OCI-LY1 (cell line): Measurements from ENCODE around the gene KIAA1755.

ENCODE experiments used
- H2AFZ ChIP-seq: fragments of 200-600 bp; sonication (generic), shearing (Covaris generic); 2 replicates; pipeline ENCODE4 v1.6.0; 2014; ENCODE audit warnings: antibody characterized with exemption, mild to moderate bottlenecking, low read length
- H3F3A ChIP-seq: fragments of 200-600 bp; sonication (generic), shearing (Covaris generic); 2 replicates; pipeline ENCODE4 v1.6.0; 2014; ENCODE audit warnings: mild to moderate bottlenecking, antibody characterized with exemption, low read length, moderate library complexity; ENCODE audit not compliant: insufficient read depth
- H3K27ac ChIP-seq: fragments of 200-600 bp; sonication (generic); 2 replicates; pipeline ENCODE4 v1.5.1; 2014; ENCODE audit warnings: low read length, mixed run types, mild to moderate bottlenecking, low read depth; ENCODE audit not compliant: poor library complexity, severe bottlenecking
- H3K27me3 ChIP-seq: fragments of 200-600 bp; sonication (generic); 2 replicates; pipeline ENCODE4 v1.6.0; 2014; ENCODE audit warnings: antibody characterized with exemption, mild to moderate bottlenecking, low read length, moderate library complexity; ENCODE audit not compliant: insufficient read depth
- H3K36me3 ChIP-seq: fragments of 200-600 bp; sonication (generic); 2 replicates; pipeline ENCODE4 v1.6.1; 2014; ENCODE audit warnings: mild to moderate bottlenecking, antibody characterized with exemption, low read length, moderate library complexity, mixed read lengths; ENCODE audit not compliant: insufficient read depth
- H3K4me1 ChIP-seq: fragments of 200-600 bp; sonication (generic); 2 replicates; pipeline ENCODE4 v1.5.1; 2014; ENCODE audit warnings: mild to moderate bottlenecking, low read length, moderate library complexity; ENCODE audit not compliant: insufficient read depth, severe bottlenecking
- H3K4me2 ChIP-seq: fragments of 200-600 bp; sonication (generic), shearing (Covaris generic); 2 replicates; pipeline ENCODE4 v1.6.1; 2014; ENCODE audit warnings: low read length
- H3K4me3 ChIP-seq: fragments of 200-600 bp; sonication (generic); 2 replicates; pipeline ENCODE4 v1.5.1; 2014; ENCODE audit warnings: low read length, low read depth, mild to moderate bottlenecking, mixed read lengths; ENCODE audit not compliant: poor library complexity, severe bottlenecking
- H3K79me2 ChIP-seq: fragments of 200-600 bp; shearing (Covaris generic); 2 replicates; pipeline ENCODE4 v1.6.1; 2016; ENCODE audit warnings: mixed run types, low read length, mixed read lengths; ENCODE audit not compliant: insufficient read depth
- H3K9ac ChIP-seq: fragments of 200-600 bp; sonication (generic), shearing (Covaris generic); 2 replicates; pipeline ENCODE4 v1.6.1; 2014; ENCODE audit warnings: mild to moderate bottlenecking, low read length, mixed read lengths
- H3K9me2 ChIP-seq: fragments of 200-600 bp; sonication (generic), shearing (Covaris generic); 2 replicates; pipeline ENCODE4 v1.6.1; 2014; ENCODE audit warnings: low read depth, mild to moderate bottlenecking, low read length, mixed read lengths
- H3K9me3 ChIP-seq: fragments of 200-600 bp; shearing (Covaris generic); 2 replicates; pipeline ENCODE4 v1.6.1; 2014; ENCODE audit warnings: low read length, mixed read lengths
- H4K20me1 ChIP-seq: fragments of 200-600 bp; sonication (generic), shearing (Covaris generic); 2 replicates; pipeline ENCODE4 v1.6.0; 2016; ENCODE audit warnings: mild to moderate bottlenecking, low read length; ENCODE audit not compliant: insufficient read depth
- CTCF ChIP-seq: fragments of 200-600 bp; sonication (generic), shearing (Covaris generic); IDR thresholded peaks from 2 replicates; pipeline ENCODE4 v1.5.1; 2017; ENCODE audit warnings: mild to moderate bottlenecking, antibody characterized with exemption, low read length, moderate library complexity, mixed read lengths
- EZH2 ChIP-seq: fragments of 200-600 bp; sonication (generic), shearing (Covaris generic); IDR thresholded peaks from 2 replicates; pipeline ENCODE4 v1.8.0; 2017; ENCODE audit warnings: borderline replicate concordance, mixed run types, mild to moderate bottlenecking, antibody characterized with exemption, low read length, moderate library complexity, mixed read lengths

KIAA1755 gene

GRCh38 chr20:38193586-38194105 is 66.9 kb downstream of the KIAA1755 start:
- no peak overlapping the region for H2AFZ ChIP-seq
- H3K9me3 ChIP-seq, result no peaks in the 10 kb centered on the region
- no peak overlapping the region for H3K9ac ChIP-seq
- H3K79me2 ChIP-seq, result no peaks in the 10 kb centered on the region
- TF ChIP-seq CTCF (no peak), EZH2 (no peak)
- H3K9me2 ChIP-seq, result no peaks in the 10 kb centered on the region
- no peaks in the 10 kb centered on the region for H3F3A ChIP-seq
- H4K20me1 ChIP-seq, result no peaks in the 10 kb centered on the region
- H3K4me1 ChIP-seq, result no peaks in the 10 kb centered on the region
- no peak overlapping the region for H3K4me3 ChIP-seq
- H3K36me3 ChIP-seq, result no peaks in the 10 kb centered on the region
- H3K27me3 ChIP-seq, result no peaks in the 10 kb centered on the region
- no peak overlapping the region for H3K27ac ChIP-seq
- H3K4me2 ChIP-seq, result no peak overlapping the region

- no peaks in the 10 kb centered on the region for H3F3A ChIP-seq
- no peaks in the 10 kb centered on the region for H3K4me1 ChIP-seq
- no peaks in the 10 kb centered on the region for H3K79me2 ChIP-seq
- H4K20me1 ChIP-seq, result no peaks in the 10 kb centered on the region
- no peak overlapping the region for H3K27ac ChIP-seq
- TF ChIP-seq EZH2 (no peak), CTCF (no peak)
- no peak overlapping the region for H3K4me3 ChIP-seq
- H3K4me2 ChIP-seq, result no peak overlapping the region
- H3K27me3 ChIP-seq, result no peaks in the 10 kb centered on the region
- no peak overlapping the region for H3K9ac ChIP-seq
- no peaks in the 10 kb centered on the region for H3K36me3 ChIP-seq
- no peak overlapping the region for H2AFZ ChIP-seq
- no peaks in the 10 kb centered on the region for H3K9me3 ChIP-seq
- no peaks in the 10 kb centered on the region for H3K9me2 ChIP-seq
Measured at GRCh38 chr20:38192323-38192885, 68.1 kb downstream of the KIAA1755 start.

DNA sequence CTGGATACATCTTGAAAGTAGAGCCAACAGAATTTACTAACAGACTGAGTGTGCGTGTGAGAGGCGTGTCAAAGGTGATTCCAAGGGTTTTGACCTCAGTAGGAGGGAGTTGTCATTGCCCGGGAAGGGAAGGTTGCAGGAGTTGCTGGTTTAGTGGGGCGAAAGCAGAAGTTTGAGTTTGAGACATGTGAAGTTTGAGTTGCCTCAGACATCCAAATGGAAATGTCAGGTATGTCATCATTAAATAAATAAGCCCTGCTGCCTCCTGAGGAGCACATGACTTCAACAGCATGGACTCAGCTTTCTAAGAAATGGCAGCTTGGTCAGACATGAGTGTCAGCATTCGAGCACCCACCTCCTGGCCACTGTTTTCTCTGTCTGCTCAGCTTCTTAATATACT is 68.9 kb downstream of the KIAA1755 start:
- Histone ChIP-seq H3K4me1 (no peaks in the 10 kb centered on the region), H3F3A (no peaks in the 10 kb centered on the region), H3K9me2 (no peaks in the 10 kb centered on the region), H4K20me1 (no peaks in the 10 kb centered on the region), H3K27ac (no peak overlapping the region), H3K4me2 (no peak overlapping the region), H3K27me3 (no peaks in the 10 kb centered on the region), H3K36me3 (no peaks in the 10 kb centered on the region), H3K4me3 (no peak overlapping the region), H2AFZ (no peak overlapping the region), H3K79me2 (no peaks in the 10 kb centered on the region), H3K9me3 (no peaks in the 10 kb centered on the region), H3K9ac (no peak overlapping the region)
- TF ChIP-seq CTCF (no peak), EZH2 (no peak)
